HFFc6 (cell line): Measurements from ENCODE around the gene PRKAG3. TPM values are rescaled to one million over a fixed set of nuclear protein-coding genes. Genes with fewer than 3 reads are reported as not detected.

Experiments used
- DNase-seq: peaks from one replicate; pipeline ENCODE4 v3.0.0-alpha.2; 2018
- H3K27ac Mint-ChIP-seq: 2 replicates; pipeline ENCODE4 v1.8.0; 2020; ENCODE audit warnings: mild to moderate bottlenecking, mixed read lengths
- H3K27me3 Mint-ChIP-seq: 2 replicates; pipeline ENCODE4 v1.8.0; 2021; ENCODE audit warnings: mild to moderate bottlenecking, moderate library complexity, mixed read lengths; ENCODE audit not compliant: insufficient read depth
- H3K36me3 Mint-ChIP-seq: 2 replicates; pipeline ENCODE4 v1.8.0; 2021; ENCODE audit warnings: low read depth, mixed read lengths
- H3K4me1 Mint-ChIP-seq: 2 replicates; pipeline ENCODE4 v1.8.0; 2020; ENCODE audit warnings: low read depth, mixed read lengths
- H3K4me3 Mint-ChIP-seq: 2 replicates; pipeline ENCODE4 v1.8.0; 2020; ENCODE audit warnings: mild to moderate bottlenecking, moderate library complexity, mixed read lengths
- H3K9me3 Mint-ChIP-seq: 2 replicates; pipeline ENCODE4 v1.8.0; 2020; ENCODE audit warnings: mild to moderate bottlenecking, mixed read lengths
- total RNA-seq, 6 experiments: library from RNA; stranded (reverse); fragmentation: NEBNext Ultra II Directional; extraction: Animal tissue kit (Norgen Biotek cat#: 25700); gene quantifications; 2 replicates in 1 of 6; 3 replicates in 5 of 6; pipeline ENCODE4 v1.2.3, GENCODE V29; 2021
- TF ChIP-seq, protein P1 (sequence below): fragments of 200-600 bp; sonication (generic); IDR thresholded peaks from 2 replicates; pipeline ENCODE4 v1.5.0; 2021; ENCODE audit warnings: antibody characterized with exemption, mild to moderate bottlenecking

The PRKAG3 gene
- total RNA-seq, 6 experiments from 2014 or later = not detected

DNA sequence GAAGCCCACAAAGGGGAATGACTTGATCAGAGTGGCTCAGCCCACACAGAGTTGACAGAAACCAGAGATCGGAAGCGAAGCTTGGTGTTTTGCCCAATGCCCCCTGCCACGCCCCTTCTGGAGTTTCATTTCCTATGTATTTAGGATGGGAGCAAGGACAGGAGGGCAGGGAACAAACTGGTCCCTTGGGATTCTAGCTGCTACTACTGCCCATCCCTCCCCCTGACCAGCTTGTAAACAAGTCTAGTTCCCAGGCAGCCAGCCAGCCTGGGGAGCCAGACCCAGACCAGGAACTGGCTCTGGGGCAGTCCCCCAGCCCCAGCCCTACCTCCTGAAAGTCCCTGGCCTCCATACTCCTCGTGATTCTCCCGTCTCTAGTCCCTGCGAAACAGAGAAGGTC lies 36.3 kb upstream of the PRKAG3 start:
- Mint-ChIP-seq H3K27me3 (peaks cover 55% of the 10 kb centered on the region), H3K9me3 (no peaks in the 10 kb centered on the region)
- DNase-seq = no peak

DNA sequence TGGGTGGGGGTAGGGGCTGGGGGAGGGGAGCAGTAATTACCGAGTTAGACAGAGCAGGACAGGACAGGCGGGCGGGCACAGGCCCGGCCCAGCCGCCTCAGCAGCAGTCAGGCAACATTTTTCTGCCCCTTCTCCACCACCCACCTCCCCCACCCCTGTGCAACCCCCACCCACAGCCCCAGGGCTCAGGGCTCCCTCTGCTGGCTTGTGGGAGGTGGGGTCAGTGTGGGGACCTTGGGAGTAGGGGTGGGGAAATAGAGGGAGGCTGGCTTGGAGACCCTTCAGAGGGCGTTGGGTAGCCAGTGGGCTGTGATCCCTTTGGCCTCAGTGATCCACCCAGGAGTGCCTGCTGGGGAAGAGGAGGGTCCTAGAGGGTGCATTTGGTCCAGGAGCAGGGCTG lies 34.4 kb upstream of the PRKAG3 start:
- Mint-ChIP-seq H3K27ac (no peak overlapping the region), H3K27me3 (peaks cover 58% of the 10 kb centered on the region), H3K4me1 (no peaks in the 10 kb centered on the region; the same call in 1 of the 2 replicates), H3K9me3 (no peaks in the 10 kb centered on the region), H3K4me3 (no peak overlapping the region), H3K36me3 (no peaks in the 10 kb centered on the region)
- DNase-seq = no peak
- TF ChIP-seq, protein P1, sequence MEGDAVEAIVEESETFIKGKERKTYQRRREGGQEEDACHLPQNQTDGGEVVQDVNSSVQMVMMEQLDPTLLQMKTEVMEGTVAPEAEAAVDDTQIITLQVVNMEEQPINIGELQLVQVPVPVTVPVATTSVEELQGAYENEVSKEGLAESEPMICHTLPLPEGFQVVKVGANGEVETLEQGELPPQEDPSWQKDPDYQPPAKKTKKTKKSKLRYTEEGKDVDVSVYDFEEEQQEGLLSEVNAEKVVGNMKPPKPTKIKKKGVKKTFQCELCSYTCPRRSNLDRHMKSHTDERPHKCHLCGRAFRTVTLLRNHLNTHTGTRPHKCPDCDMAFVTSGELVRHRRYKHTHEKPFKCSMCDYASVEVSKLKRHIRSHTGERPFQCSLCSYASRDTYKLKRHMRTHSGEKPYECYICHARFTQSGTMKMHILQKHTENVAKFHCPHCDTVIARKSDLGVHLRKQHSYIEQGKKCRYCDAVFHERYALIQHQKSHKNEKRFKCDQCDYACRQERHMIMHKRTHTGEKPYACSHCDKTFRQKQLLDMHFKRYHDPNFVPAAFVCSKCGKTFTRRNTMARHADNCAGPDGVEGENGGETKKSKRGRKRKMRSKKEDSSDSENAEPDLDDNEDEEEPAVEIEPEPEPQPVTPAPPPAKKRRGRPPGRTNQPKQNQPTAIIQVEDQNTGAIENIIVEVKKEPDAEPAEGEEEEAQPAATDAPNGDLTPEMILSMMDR = no peak; the same call in 1 of the 2 replicates

More for the DNA sequence above, 36.3 kb upstream of the PRKAG3 start:
- no peaks in the 10 kb centered on the region for H3K4me1 Mint-ChIP-seq
- TF ChIP-seq, protein P1 = no peak
- H3K36me3 Mint-ChIP-seq = no peaks in the 10 kb centered on the region
- no peak overlapping the region for H3K4me3 Mint-ChIP-seq
- H3K27ac Mint-ChIP-seq = no peak overlapping the region

DNA sequence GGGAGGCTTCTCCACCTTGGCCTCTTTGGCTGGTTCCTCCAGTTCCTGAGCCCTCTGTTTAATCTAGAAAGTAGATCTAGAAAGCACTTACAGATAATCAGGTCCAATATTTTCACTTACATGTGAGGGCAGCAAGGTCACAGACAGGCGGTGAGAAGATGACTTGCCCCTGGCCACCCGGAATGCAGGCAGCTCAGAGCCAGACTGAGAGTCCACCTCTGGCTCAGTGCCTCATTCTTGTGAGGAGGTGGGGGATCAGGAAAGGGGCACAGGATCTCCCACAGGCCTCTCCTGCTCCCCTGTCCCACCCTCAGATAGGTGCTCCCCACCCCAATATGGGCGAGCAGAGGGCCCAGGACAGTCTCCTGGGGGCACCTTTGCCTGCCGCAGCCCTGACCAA lies 33.8 kb upstream of the PRKAG3 start:
- H3K27me3 Mint-ChIP-seq = peaks cover 59% of the 10 kb centered on the region
- no peak overlapping the region for H3K27ac Mint-ChIP-seq
- no peaks in the 10 kb centered on the region for H3K9me3 Mint-ChIP-seq
- TF ChIP-seq, protein P1 = no peak
- H3K4me3 Mint-ChIP-seq = no peak overlapping the region
- no peaks in the 10 kb centered on the region; the same call in 1 of the 2 replicates for H3K4me1 Mint-ChIP-seq
- no peak for DNase-seq
- H3K36me3 Mint-ChIP-seq = no peaks in the 10 kb centered on the region

DNA sequence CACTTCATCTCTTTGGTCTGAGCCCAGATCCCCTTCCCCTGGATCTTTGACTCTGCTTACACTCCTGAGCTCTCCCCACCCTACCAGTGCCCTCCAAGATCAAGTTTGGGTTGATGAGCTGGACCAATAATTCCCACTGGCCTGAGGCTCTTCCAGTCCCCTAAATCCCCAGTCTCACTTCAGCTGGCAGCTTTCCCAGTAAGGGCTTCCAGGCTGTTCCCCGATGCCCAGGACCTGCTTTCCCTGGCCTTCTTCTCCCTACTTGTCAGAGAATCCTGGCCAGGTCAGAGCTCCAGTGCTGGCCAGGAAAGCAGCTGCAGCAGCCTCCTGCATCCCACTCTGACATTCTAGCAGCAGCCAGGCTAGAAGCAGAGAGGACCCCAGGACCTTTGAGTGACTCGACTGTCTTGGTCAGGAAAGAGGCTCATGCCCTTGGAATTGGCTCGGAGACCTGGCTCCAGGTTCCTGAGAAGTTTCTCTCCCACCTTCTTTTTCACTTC lies 31.5 kb upstream of the PRKAG3 start:
- no peak overlapping the region for H3K27ac Mint-ChIP-seq
- no peaks in the 10 kb centered on the region for H3K9me3 Mint-ChIP-seq
- peaks cover 59% of the 10 kb centered on the region for H3K27me3 Mint-ChIP-seq
- H3K36me3 Mint-ChIP-seq = no peaks in the 10 kb centered on the region
- H3K4me3 Mint-ChIP-seq = no peak overlapping the region
- no peaks in the 10 kb centered on the region; the same call in 1 of the 2 replicates for H3K4me1 Mint-ChIP-seq
- TF ChIP-seq, protein P1 = no peak
- DNase-seq = no peak

DNA sequence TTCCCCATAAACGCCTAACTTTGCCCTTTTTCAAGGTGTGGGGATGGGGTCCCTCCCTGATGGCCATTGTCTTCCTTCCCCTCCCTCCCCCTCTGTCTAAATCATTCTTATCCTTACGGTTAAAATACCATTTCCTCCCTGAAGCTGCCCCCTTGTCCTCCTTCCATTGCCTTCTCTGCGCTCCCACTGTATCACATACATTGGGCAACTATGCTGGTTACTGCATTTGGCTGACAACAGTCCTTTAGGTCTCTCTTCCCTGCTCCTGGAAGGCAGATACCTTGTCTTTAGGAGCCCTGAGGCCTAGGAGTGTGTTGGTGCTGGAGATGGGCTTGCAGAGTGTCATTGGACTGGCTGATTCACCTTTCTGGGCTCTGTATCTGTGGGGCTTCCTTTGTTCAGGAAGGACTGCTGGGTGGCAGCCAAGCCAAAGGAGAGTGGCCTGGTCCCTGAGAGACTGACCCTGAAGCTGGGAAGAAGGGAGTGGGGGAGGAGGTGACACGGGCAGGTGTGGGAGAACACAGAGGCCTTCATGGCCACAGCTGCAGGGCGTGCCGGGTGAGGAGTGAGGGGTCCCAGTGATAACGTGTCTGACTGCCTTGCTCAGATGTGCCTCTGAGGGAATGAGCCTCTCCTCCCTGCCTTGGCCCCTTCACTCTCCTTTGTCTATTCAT lies 30.2 kb upstream of the PRKAG3 start:
- Mint-ChIP-seq H3K27ac (no peak overlapping the region), H3K4me3 (no peak overlapping the region), H3K27me3 (peaks cover 57% of the 10 kb centered on the region), H3K9me3 (no peaks in the 10 kb centered on the region), H3K4me1 (no peaks in the 10 kb centered on the region; the same call in 1 of the 2 replicates), H3K36me3 (no peaks in the 10 kb centered on the region)
- TF ChIP-seq, protein P1 = no peak
- DNase-seq = no peak
